Activated CD8-positive, alpha-beta T cell treated with anti-CD3 and anti-CD28 coated beads for 36 hours (primary cell): ENCODE results near the gene FKBP9. TPM values are rescaled to one million over a fixed set of nuclear protein-coding genes. Genes with fewer than 3 reads are reported as not detected.

Experiments
- ATAC-seq: fragments of 200-7000 bp; cut with Tn5 transposase; one replicate; pipeline ENCODE4 v1.10.0; 2021; ENCODE audit warnings: mild to moderate bottlenecking, moderate library complexity
- CTCF ChIA-PET: fragments of 350-600 bp; sonication (Branson Sonifier 250); formaldehyde crosslinking; loops from one replicate; lab custom pipeline; 2021; ENCODE audit warnings: antibody characterized with exemption; lab: Charles Lee
- POLR2A ChIA-PET: fragments of 350-600 bp; sonication (Branson Sonifier 250); formaldehyde crosslinking; loops from one replicate; lab custom pipeline; 2021; ENCODE audit warnings: antibody characterized with exemption; lab: Charles Lee
- DNase-seq: peaks from one replicate; pipeline ENCODE4 v3.0.0-alpha.2; 2020
- H3K27ac Mint-ChIP-seq: one replicate; pipeline ENCODE4 v1.8.0; 2021; ENCODE audit warnings: mild to moderate bottlenecking, mixed read lengths
- H3K27me3 Mint-ChIP-seq: one replicate; pipeline ENCODE4 v1.8.0; 2021; ENCODE audit warnings: mixed read lengths
- H3K36me3 Mint-ChIP-seq: one replicate; pipeline ENCODE4 v1.8.0; 2021; ENCODE audit warnings: low read depth, mixed read lengths
- H3K4me1 Mint-ChIP-seq: one replicate; pipeline ENCODE4 v1.8.0; 2021; ENCODE audit warnings: low read depth, mixed read lengths
- H3K4me3 Mint-ChIP-seq: one replicate; pipeline ENCODE4 v1.8.0; 2021; ENCODE audit warnings: mild to moderate bottlenecking, moderate library complexity, mixed read lengths
- H3K9me3 Mint-ChIP-seq: one replicate; pipeline ENCODE4 v1.8.0; 2021; ENCODE audit warnings: mixed read lengths
- intact Hi-C: fragments of 100-400 bp; cut with micrococcal nuclease; formaldehyde crosslinking; loops from one replicate; pipeline ENCODE4 v1.10.0; 2022
- total RNA-seq, 2 experiments: library from RNA; stranded (reverse); gene quantifications; one replicate each; pipeline ENCODE4 v1.2.3, GENCODE V29; 2021
- TF ChIP-seq, protein P1 (sequence below): fragments of 200-600 bp; IDR thresholded peaks from one replicate; pipeline ENCODE4 v1.8.0; 2022; ENCODE audit warnings: antibody characterized with exemption, mild to moderate bottlenecking

Gene FKBP9
- total RNA-seq, 2 experiments from 2014 or later = 0.47 TPM; not detected in 1

DNA sequence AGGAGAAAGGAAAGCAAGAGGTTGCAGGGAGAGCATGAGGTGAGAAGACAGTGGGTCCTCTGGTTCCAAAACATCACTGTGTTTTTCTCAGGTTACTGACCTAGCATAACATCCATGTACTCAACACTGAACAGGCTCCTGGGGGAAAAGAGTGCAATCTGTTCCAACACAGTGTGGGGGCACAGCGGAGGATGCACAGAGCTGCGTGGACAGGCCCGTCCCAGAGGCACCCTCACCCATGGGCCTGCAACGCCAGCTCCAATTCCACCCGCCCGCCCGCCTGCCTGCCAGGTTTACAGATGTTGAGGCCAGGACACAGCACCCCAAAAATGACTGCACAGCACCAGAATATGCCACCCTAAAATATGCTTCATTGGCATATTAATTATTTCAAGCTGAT, 26.9 kb upstream of the FKBP9 start:
- Mint-ChIP-seq H3K4me1 (no peaks in the 10 kb centered on the region), H3K4me3 (no peak overlapping the region), H3K27ac (no peak overlapping the region), H3K9me3 (no peaks in the 10 kb centered on the region), H3K36me3 (peaks cover 6% of the 10 kb centered on the region), H3K27me3 (no peaks in the 10 kb centered on the region)
- intact Hi-C loops = no loop called here
- POLR2A ChIA-PET = no interaction called here
- ATAC-seq = no peak
- no peak for DNase-seq
- TF ChIP-seq, protein P1, sequence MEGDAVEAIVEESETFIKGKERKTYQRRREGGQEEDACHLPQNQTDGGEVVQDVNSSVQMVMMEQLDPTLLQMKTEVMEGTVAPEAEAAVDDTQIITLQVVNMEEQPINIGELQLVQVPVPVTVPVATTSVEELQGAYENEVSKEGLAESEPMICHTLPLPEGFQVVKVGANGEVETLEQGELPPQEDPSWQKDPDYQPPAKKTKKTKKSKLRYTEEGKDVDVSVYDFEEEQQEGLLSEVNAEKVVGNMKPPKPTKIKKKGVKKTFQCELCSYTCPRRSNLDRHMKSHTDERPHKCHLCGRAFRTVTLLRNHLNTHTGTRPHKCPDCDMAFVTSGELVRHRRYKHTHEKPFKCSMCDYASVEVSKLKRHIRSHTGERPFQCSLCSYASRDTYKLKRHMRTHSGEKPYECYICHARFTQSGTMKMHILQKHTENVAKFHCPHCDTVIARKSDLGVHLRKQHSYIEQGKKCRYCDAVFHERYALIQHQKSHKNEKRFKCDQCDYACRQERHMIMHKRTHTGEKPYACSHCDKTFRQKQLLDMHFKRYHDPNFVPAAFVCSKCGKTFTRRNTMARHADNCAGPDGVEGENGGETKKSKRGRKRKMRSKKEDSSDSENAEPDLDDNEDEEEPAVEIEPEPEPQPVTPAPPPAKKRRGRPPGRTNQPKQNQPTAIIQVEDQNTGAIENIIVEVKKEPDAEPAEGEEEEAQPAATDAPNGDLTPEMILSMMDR = no peak
- CTCF ChIA-PET = no interaction called here

DNA sequence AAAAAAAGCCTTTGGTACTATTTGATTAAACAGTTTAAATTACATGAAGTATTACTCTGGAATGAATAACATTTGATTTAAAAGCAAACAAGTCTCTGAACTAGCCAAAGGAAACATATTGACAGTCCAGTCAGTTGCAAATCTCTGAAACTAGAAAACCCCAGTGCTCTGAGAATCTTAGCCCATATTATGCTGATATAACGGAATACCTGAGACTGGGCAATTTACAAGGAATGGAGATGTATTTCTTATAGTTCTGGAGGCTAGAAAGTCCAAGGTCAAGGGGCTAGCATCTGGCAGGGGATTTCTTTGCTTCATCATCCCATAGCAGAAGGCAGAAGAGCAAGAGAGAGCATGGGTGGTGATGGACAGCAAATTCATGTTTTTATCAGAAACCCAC, 21.7 kb upstream of the FKBP9 start:
- ATAC-seq = no peak
- Mint-ChIP-seq H3K36me3 (peaks cover 4% of the 10 kb centered on the region), H3K27ac (no peak overlapping the region), H3K4me3 (no peak overlapping the region), H3K27me3 (no peaks in the 10 kb centered on the region), H3K9me3 (no peaks in the 10 kb centered on the region), H3K4me1 (peaks cover 5% of the 10 kb centered on the region)
- intact Hi-C loops = no loop called here
- TF ChIP-seq, protein P1 = no peak
- DNase-seq = no peak
- POLR2A ChIA-PET = no interaction called here
- CTCF ChIA-PET = no interaction called here

GRCh38 chr7:32936689-32937088, 20.6 kb upstream of the FKBP9 start:
- Mint-ChIP-seq H3K4me3 (no peak overlapping the region), H3K4me1 (peaks cover 9% of the 10 kb centered on the region), H3K9me3 (no peaks in the 10 kb centered on the region), H3K27me3 (peaks cover 4% of the 10 kb centered on the region), H3K27ac (no peak overlapping the region), H3K36me3 (peaks cover 5% of the 10 kb centered on the region)
- ATAC-seq = no peak
- ChIA-PET POLR2A (no interaction called here), CTCF (interaction anchor here (1.1 kb wide), 1 partner anchor 136 kb away, joined by 3 read pairs; no protein-coding TSS in a partner anchor)
- TF ChIP-seq, protein P1 = no peak
- no peak for DNase-seq
- intact Hi-C loops = no loop called here

GRCh38 chr7:32937344-32938174, 19.7 kb upstream of the FKBP9 start:
- TF ChIP-seq, protein P1 = no peak
- ChIA-PET CTCF (interaction anchor here (0.9 to 2.3 kb wide), 2 partner anchors 91 to 171 kb away, joined by 4 to 15 read pairs; no protein-coding TSS in a partner anchor), POLR2A (interaction anchor here (0.6 to 1.3 kb wide), 2 partner anchors 47 to 75 kb away, joined by 3 to 4 read pairs; no protein-coding TSS in a partner anchor)
- Mint-ChIP-seq H3K27ac (no peak overlapping the region), H3K4me1 (peaks cover 15% of the 10 kb centered on the region), H3K4me3 (no peak overlapping the region), H3K9me3 (no peaks in the 10 kb centered on the region), H3K27me3 (peaks cover 6% of the 10 kb centered on the region), H3K36me3 (peaks cover 4% of the 10 kb centered on the region)
- DNase-seq = no peak
- ATAC-seq = no peak
- intact Hi-C loops = no loop called here

- H3K4me1 Mint-ChIP-seq = peaks cover 15% of the 10 kb centered on the region
- peaks cover 2% of the 10 kb centered on the region for H3K36me3 Mint-ChIP-seq
- intact Hi-C loops = no loop called here
- ChIA-PET CTCF (interaction anchor here (0.7 to 6.8 kb wide), 10 partner anchors 9 to 176 kb away, joined by 3 to 95 read pairs (median 3); no protein-coding TSS in a partner anchor), POLR2A (interaction anchor here (0.9 to 1.3 kb wide), 2 partner anchors 40 to 48 kb away, joined by 4 to 7 read pairs; no protein-coding TSS in a partner anchor)
- peak overlapping the region; percentile 76 for H3K4me3 Mint-ChIP-seq
- peaks cover 16% of the 10 kb centered on the region for H3K27me3 Mint-ChIP-seq
- DNase-seq (no peak), ATAC-seq (no peak)
- H3K9me3 Mint-ChIP-seq = peaks cover 5% of the 10 kb centered on the region
- TF ChIP-seq, protein P1 = no peak
- no peak overlapping the region for H3K27ac Mint-ChIP-seq
Measured at GRCh38 chr7:32941181-32941580, 16.1 kb upstream of the FKBP9 start.
